IMR-90 (cell line): ENCODE results near the gene RPUSD2. TPM values are rescaled to one million over a fixed set of nuclear protein-coding genes. Genes with fewer than 3 reads are reported as not detected.

ENCODE experiments used
- ATAC-seq: fragments of 200-7000 bp; cut with Tn5 transposase; 2 replicates; pipeline ENCODE4 v1.9.1; 2020; ENCODE audit warnings: low read depth, mild to moderate bottlenecking, moderate library complexity
- BruUV-seq: library from RNA; stranded (reverse); fragments of 400-500 nt; replicated peaks from 2 replicates; lab custom pipeline; 2021; lab: Mats Ljungman, UMichigan
- CTCF ChIA-PET: fragments of 300-600 bp; formaldehyde crosslinking; extraction: SDS; loops from one replicate; lab custom pipeline; 2021; ENCODE audit warnings: antibody characterized with exemption; lab: Yijun Ruan, JAX
- POLR2A ChIA-PET: fragments of 300-600 bp; sonication (Branson Sonifier 250); formaldehyde crosslinking; loops from one replicate; lab custom pipeline; 2022; ENCODE audit warnings: antibody characterized with exemption; ENCODE audit not compliant: unreplicated experiment; lab: Charles Lee
- DNase-seq: peaks from one replicate; pipeline ENCODE4 v3.0.0; 2013
- H2AFZ ChIP-seq: replicated peaks from 2 replicates; pipeline ENCODE3; 2013; ENCODE audit warnings: low read length, mild to moderate bottlenecking; ENCODE audit not compliant: poor library complexity
- H2AK5ac ChIP-seq: 2 replicates; pipeline ENCODE4 v1.6.1; 2013; ENCODE audit warnings: low read depth, low read length, inconsistent platforms
- H2AK9ac ChIP-seq: replicated peaks from 2 replicates; pipeline ENCODE3; 2013; ENCODE audit warnings: mild to moderate bottlenecking, low read depth, low read length, moderate library complexity; ENCODE audit not compliant: poor library complexity
- H2BK120ac ChIP-seq: 2 replicates; pipeline ENCODE4 v1.6.1; 2013; ENCODE audit warnings: low read depth, low read length, inconsistent platforms
- H2BK15ac ChIP-seq: 3 replicates; pipeline ENCODE4 v1.6.1; 2013; ENCODE audit warnings: low read depth, low read length, inconsistent platforms
- H2BK20ac ChIP-seq: 2 replicates; pipeline ENCODE4 v1.6.1; 2013; ENCODE audit warnings: low read depth, mild to moderate bottlenecking, inconsistent platforms, low read length, moderate library complexity
- H2BK5ac ChIP-seq: 2 replicates; pipeline ENCODE4 v1.6.1; 2013; ENCODE audit warnings: mild to moderate bottlenecking, low read depth, low read length, inconsistent platforms; ENCODE audit not compliant: poor library complexity, severe bottlenecking
- H3K14ac ChIP-seq: replicated peaks from 2 replicates; pipeline ENCODE4 v1.6.1; 2013; ENCODE audit warnings: low read depth, low read length, inconsistent platforms
- H3K18ac ChIP-seq: 2 replicates; pipeline ENCODE4 v1.6.1; 2013; ENCODE audit warnings: low read depth, low read length, control low read depth
- H3K23ac ChIP-seq: 2 replicates; pipeline ENCODE4 v1.6.1; 2013; ENCODE audit warnings: low read depth, low read length, inconsistent platforms
- H3K27ac ChIP-seq: 2 replicates; pipeline ENCODE4 v1.5.1; 2013; ENCODE audit warnings: mild to moderate bottlenecking, control low read depth, low read length; ENCODE audit not compliant: insufficient read depth
- H3K27me3 ChIP-seq: 2 replicates; pipeline ENCODE4 v1.6.1; 2013; ENCODE audit warnings: low read length; ENCODE audit not compliant: control insufficient read depth, insufficient read depth
- H3K36me3 ChIP-seq: 2 replicates; pipeline ENCODE4 v1.6.1; 2013; ENCODE audit warnings: low read length, mixed read lengths; ENCODE audit not compliant: control insufficient read depth, insufficient read depth
- H3K4ac ChIP-seq: 2 replicates; pipeline ENCODE4 v1.6.1; 2013; ENCODE audit warnings: low read depth, low read length, inconsistent platforms
- H3K4me1 ChIP-seq: 2 replicates; pipeline ENCODE4 v1.6.1; 2013; ENCODE audit warnings: low read length, mixed read lengths; ENCODE audit not compliant: control insufficient read depth, insufficient read depth
- H3K4me2 ChIP-seq: 2 replicates; pipeline ENCODE4 v1.6.1; 2013; ENCODE audit warnings: low read depth, mild to moderate bottlenecking, control low read depth, low read length, moderate library complexity
- H3K4me3 ChIP-seq: 2 replicates; pipeline ENCODE4 v1.5.1; 2013; ENCODE audit warnings: low read depth, mild to moderate bottlenecking, control low read depth, low read length, moderate library complexity; ENCODE audit not compliant: insufficient read depth
- H3K56ac ChIP-seq: 2 replicates; pipeline ENCODE4 v1.6.1; 2013; ENCODE audit warnings: low read length, inconsistent platforms; ENCODE audit not compliant: insufficient read depth; ENCODE audit errors: extremely low read depth
- H3K79me1 ChIP-seq, 2 experiments: 2 replicates each; pipeline ENCODE4 v1.6.1; 2013; ENCODE audit warnings: low read length in 2 of 2, inconsistent platforms in 1 of 2, low read depth in 1 of 2
- H3K9ac ChIP-seq: 2 replicates; pipeline ENCODE4 v1.6.1; 2013; ENCODE audit warnings: low read depth, low read length, control low read depth
- H3K9me1 ChIP-seq: 2 replicates; pipeline ENCODE4 v1.6.1; 2013; ENCODE audit warnings: low read length, inconsistent platforms; ENCODE audit not compliant: insufficient read depth
- H3K9me3 ChIP-seq: 2 replicates; pipeline ENCODE4 v1.6.1; 2013; ENCODE audit warnings: low read length; ENCODE audit not compliant: control insufficient read depth, insufficient read depth
- H4K20me1 ChIP-seq: 2 replicates; pipeline ENCODE4 v1.6.1; 2013; ENCODE audit warnings: low read length, inconsistent platforms; ENCODE audit not compliant: insufficient read depth
- H4K5ac ChIP-seq: 2 replicates; pipeline ENCODE4 v1.6.1; 2013; ENCODE audit warnings: mild to moderate bottlenecking, low read depth, low read length, control low read depth
- H4K8ac ChIP-seq, 2 experiments: 2 replicates each; pipeline ENCODE4 v1.6.1; 2013; ENCODE audit warnings: low read depth in 2 of 2, low read length in 2 of 2, control low read depth in 1 of 2, inconsistent platforms in 1 of 2
- H4K91ac ChIP-seq: 2 replicates; pipeline ENCODE4 v1.6.1; 2013; ENCODE audit warnings: low read depth, low read length, inconsistent platforms; ENCODE audit not compliant: insufficient read depth
- BHLHE40 ChIP-seq: fragments of 150-350 bp; IDR thresholded peaks from 2 replicates; pipeline ENCODE4 v1.6.1; 2016; ENCODE audit warnings: mild to moderate bottlenecking, low read depth, low read length
- CEBPB ChIP-seq: IDR thresholded peaks from 2 replicates; pipeline ENCODE4 v1.6.1; 2012; ENCODE audit warnings: low read depth, low read length, improper control_type of control experiment
- CHD1 ChIP-seq: IDR thresholded peaks from 2 replicates; pipeline ENCODE4 v1.6.1; 2012; ENCODE audit warnings: low read depth, low read length, improper control_type of control experiment
- FOS ChIP-seq: fragments of 150-350 bp; IDR thresholded peaks from 2 replicates; pipeline ENCODE4 v1.6.1; 2016; ENCODE audit warnings: low read depth, low read length
- MAFK ChIP-seq: IDR thresholded peaks from 2 replicates; pipeline ENCODE4 v1.6.1; 2012; ENCODE audit warnings: low read depth, low read length, improper control_type of control experiment
- MAZ ChIP-seq: IDR thresholded peaks from 2 replicates; pipeline ENCODE4 v1.6.1; 2012; ENCODE audit warnings: low read depth, mild to moderate bottlenecking, low read length, improper control_type of control experiment, moderate library complexity, borderline replicate concordance
- MXI1 ChIP-seq: IDR thresholded peaks from 2 replicates; pipeline ENCODE4 v1.6.1; 2012; ENCODE audit warnings: low read depth, mild to moderate bottlenecking, low read length, moderate library complexity, borderline replicate concordance
- NFE2L2 ChIP-seq: fragments of 150-350 bp; IDR thresholded peaks from 2 replicates; pipeline ENCODE4 v1.6.1; 2016; ENCODE audit warnings: low read depth, mild to moderate bottlenecking, low read length
- POLR2A ChIP-seq: IDR thresholded peaks from 2 replicates; pipeline ENCODE4 v1.6.1; 2012; ENCODE audit warnings: mild to moderate bottlenecking, low read depth, low read length
- RAD21 ChIP-seq: IDR thresholded peaks from 2 replicates; pipeline ENCODE4 v1.6.1; 2012; ENCODE audit warnings: low read length, improper control_type of control experiment
- RCOR1 ChIP-seq: IDR thresholded peaks from 2 replicates; pipeline ENCODE4 v1.6.1; 2012; ENCODE audit warnings: mild to moderate bottlenecking, low read length, improper control_type of control experiment; ENCODE audit not compliant: insufficient replicate concordance
- RFX5 ChIP-seq: IDR thresholded peaks from 2 replicates; pipeline ENCODE4 v1.8.0; 2012; ENCODE audit warnings: low read depth, mild to moderate bottlenecking, low read length, moderate library complexity
- SMC3 ChIP-seq: fragments of 150-350 bp; IDR thresholded peaks from 2 replicates; pipeline ENCODE4 v1.6.1; 2016; ENCODE audit warnings: low read depth, mild to moderate bottlenecking, antibody characterized with exemption, low read length, moderate library complexity
- WGBS, 2 experiments: methylation state at CpG; one replicate each; pipeline versions ENCODE4 v1.1.5 to v1.1.7; 2013; ENCODE audit warnings: missing lambda C conversion rate in 2 of 2; ENCODE audit not compliant: insufficient read length in 1 of 2; ENCODE audit errors: extremely low coverage in 2 of 2; 5-methylcytosine and 5-hydroxymethylcytosine counted together
- dilution Hi-C: fragments of 300-500 bp; cut with HindIII; formaldehyde crosslinking; loops from one replicate; pipeline ENCODE4 v1.14.3; 2018; ENCODE audit warnings: low sequenced_read_pairs; ENCODE audit not compliant: unreplicated experiment
- in situ Hi-C: fragments of 300-500 bp; cut with MboI; formaldehyde crosslinking; loops from 3 replicates; pipeline ENCODE4 v1.14.3; 2019; ENCODE audit warnings: low sequenced_read_pairs, inconsistent platforms, mixed read lengths
- intact Hi-C: fragments of 100-400 bp; cut with micrococcal nuclease; formaldehyde crosslinking; loops from 2 replicates; pipeline ENCODE4 v1.10.0; 2022
- polyA plus RNA-seq, 3 experiments: library from polyadenylated mRNA; depleted of rRNA; stranded (reverse); fragments of >200 nt; gene quantifications; 2 replicates each; pipeline ENCODE4 v1.2.3, GENCODE V29; 2012; ENCODE audit warnings: low replicate concordance in 1 of 3
- total RNA-seq: library from RNA; depleted of rRNA; stranded (reverse); fragments of >200 nt; gene quantifications from 2 replicates; pipeline ENCODE4 v1.2.3, GENCODE V29; 2012
- TF ChIP-seq, protein P1 (sequence below): fragments of 150-350 bp; IDR thresholded peaks from 2 replicates; pipeline ENCODE4 v1.6.1; 2017; ENCODE audit warnings: mild to moderate bottlenecking, antibody characterized with exemption, low read length, low read depth
- TF ChIP-seq, protein P2 (sequence below): fragments of 150-350 bp; IDR thresholded peaks from 2 replicates; pipeline ENCODE4 v1.6.1; 2016; ENCODE audit warnings: low read depth, mild to moderate bottlenecking, low read length, moderate library complexity, borderline replicate concordance
- TF ChIP-seq, protein P3 (sequence below): conservative IDR thresholded peaks from 2 replicates; pipeline ENCODE4 v1.5.1; 2012; ENCODE audit warnings: mild to moderate bottlenecking, low read depth, low read length, improper control_type of control experiment

Gene RPUSD2
- total and polyA plus RNA-seq, 2 of the 4 experiments (the other 2 are of a cell fraction): 7.4 to 13.4 TPM

DNA sequence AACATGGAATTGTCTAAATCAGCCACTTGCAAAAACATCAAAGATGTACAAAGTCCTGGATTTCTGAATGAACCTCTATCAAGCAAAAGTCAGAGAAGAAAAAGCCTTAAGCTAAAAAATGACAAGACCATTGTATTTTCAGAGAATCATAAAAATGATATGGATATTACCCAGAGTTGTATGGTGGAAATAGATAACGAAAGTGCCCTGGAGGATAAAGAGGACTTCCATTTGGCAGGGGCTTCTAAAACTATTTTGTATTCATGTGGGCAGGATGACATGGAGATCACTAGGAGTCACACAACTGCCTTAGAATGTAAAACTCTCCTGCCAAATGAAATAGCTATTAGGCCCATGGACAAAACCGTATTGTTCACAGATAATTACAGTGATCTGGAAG, 54.3 kb downstream of the RPUSD2 start:
- peaks cover 2% of the 10 kb centered on the region; the same call in 1 of the 2 replicates for H3K36me3 ChIP-seq
- no peak overlapping the region for H3K18ac ChIP-seq
- H3K9me1 ChIP-seq: no peaks in the 10 kb centered on the region
- BruUV-seq: no TSS peak
- no peak overlapping the region for H3K9ac ChIP-seq
- in situ Hi-C loops: no loop called here
- no peaks in the 10 kb centered on the region for H3K79me1 ChIP-seq
- no peak overlapping the region for H3K4me3 ChIP-seq
- POLR2A ChIA-PET: no interaction called here
- no peaks in the 10 kb centered on the region for H3K4me1 ChIP-seq
- H3K27me3 ChIP-seq: no peaks in the 10 kb centered on the region
- H3K4me2 ChIP-seq: no peak overlapping the region
- DNase-seq (no peak), ATAC-seq (no peak)
- H4K8ac ChIP-seq: no peak overlapping the region
- no CpG with 5 or more reads among the region's 2 CpGs for whole genome bisulfite sequencing, 2 experiments
- no peak overlapping the region for H4K5ac ChIP-seq
- intact Hi-C loops: no loop called here
- no peak overlapping the region for H2AK9ac ChIP-seq
- no peak overlapping the region for H3K27ac ChIP-seq
- H2AK5ac ChIP-seq: no peak overlapping the region
- no peaks in the 10 kb centered on the region for H3K9me3 ChIP-seq
- no peak overlapping the region for H3K23ac ChIP-seq
- H4K20me1 ChIP-seq: no peaks in the 10 kb centered on the region
- H2AFZ ChIP-seq: no peak overlapping the region
- no peak overlapping the region for H3K56ac ChIP-seq
- TF ChIP-seq MAZ (no peak), POLR2A (no peak), CEBPB (no peak), MAFK (no peak), RFX5 (no peak), NFE2L2 (no peak), RAD21 (no peak), CHD1 (no peak), SMC3 (no peak), BHLHE40 (no peak), RCOR1 (no peak), FOS (no peak), MXI1 (no peak)
- TF ChIP-seq, protein P1, sequence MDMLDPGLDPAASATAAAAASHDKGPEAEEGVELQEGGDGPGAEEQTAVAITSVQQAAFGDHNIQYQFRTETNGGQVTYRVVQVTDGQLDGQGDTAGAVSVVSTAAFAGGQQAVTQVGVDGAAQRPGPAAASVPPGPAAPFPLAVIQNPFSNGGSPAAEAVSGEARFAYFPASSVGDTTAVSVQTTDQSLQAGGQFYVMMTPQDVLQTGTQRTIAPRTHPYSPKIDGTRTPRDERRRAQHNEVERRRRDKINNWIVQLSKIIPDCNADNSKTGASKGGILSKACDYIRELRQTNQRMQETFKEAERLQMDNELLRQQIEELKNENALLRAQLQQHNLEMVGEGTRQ: no peak
- TF ChIP-seq, protein P2, sequence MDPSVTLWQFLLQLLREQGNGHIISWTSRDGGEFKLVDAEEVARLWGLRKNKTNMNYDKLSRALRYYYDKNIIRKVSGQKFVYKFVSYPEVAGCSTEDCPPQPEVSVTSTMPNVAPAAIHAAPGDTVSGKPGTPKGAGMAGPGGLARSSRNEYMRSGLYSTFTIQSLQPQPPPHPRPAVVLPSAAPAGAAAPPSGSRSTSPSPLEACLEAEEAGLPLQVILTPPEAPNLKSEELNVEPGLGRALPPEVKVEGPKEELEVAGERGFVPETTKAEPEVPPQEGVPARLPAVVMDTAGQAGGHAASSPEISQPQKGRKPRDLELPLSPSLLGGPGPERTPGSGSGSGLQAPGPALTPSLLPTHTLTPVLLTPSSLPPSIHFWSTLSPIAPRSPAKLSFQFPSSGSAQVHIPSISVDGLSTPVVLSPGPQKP: no peak
- TF ChIP-seq, protein P3, sequence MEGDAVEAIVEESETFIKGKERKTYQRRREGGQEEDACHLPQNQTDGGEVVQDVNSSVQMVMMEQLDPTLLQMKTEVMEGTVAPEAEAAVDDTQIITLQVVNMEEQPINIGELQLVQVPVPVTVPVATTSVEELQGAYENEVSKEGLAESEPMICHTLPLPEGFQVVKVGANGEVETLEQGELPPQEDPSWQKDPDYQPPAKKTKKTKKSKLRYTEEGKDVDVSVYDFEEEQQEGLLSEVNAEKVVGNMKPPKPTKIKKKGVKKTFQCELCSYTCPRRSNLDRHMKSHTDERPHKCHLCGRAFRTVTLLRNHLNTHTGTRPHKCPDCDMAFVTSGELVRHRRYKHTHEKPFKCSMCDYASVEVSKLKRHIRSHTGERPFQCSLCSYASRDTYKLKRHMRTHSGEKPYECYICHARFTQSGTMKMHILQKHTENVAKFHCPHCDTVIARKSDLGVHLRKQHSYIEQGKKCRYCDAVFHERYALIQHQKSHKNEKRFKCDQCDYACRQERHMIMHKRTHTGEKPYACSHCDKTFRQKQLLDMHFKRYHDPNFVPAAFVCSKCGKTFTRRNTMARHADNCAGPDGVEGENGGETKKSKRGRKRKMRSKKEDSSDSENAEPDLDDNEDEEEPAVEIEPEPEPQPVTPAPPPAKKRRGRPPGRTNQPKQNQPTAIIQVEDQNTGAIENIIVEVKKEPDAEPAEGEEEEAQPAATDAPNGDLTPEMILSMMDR: no peak
- dilution Hi-C loops: no loop called here
- no peak overlapping the region for H2BK120ac ChIP-seq
- no peak overlapping the region for H2BK20ac ChIP-seq
- H3K4ac ChIP-seq: no peak overlapping the region
- H2BK15ac ChIP-seq: no peak overlapping the region
- H3K14ac ChIP-seq: no peak overlapping the region
- H4K91ac ChIP-seq: no peak overlapping the region
- CTCF ChIA-PET: no interaction called here
- H2BK5ac ChIP-seq: no peak overlapping the region
